Measurements from ENCODE around the gene CSDE1. TPM values are rescaled to one million over a fixed set of nuclear protein-coding genes. Genes with fewer than 3 reads are reported as not detected.

The CSDE1 gene
- total RNA-seq, 6 experiments from 2014 or later: 508 to 582 (median 527) TPM

DNA sequence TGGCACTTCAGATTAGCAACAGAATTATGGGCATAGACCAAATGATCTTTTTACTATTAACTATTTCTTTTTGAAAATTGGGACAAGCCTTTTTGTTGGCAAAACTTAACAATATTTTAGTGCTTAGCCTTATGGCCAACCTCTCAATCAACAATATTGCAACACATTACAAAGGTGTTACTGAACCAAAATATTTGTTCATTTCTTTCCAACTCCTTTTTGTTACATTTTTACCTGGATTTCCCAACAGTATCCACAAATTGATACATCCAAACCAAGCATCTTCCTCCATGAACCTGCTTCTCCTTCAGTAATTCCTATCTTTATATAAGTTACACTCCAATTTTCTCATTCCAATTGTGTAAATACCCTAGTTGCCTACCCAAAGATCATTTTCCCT is 61.0 kb downstream of the CSDE1 start:
- H3K27me3 Mint-ChIP-seq (ENCODE audit: insufficient read depth): no peaks in the 10 kb centered on the region; the same call in 1 of the 2 replicates
- H3K27ac Mint-ChIP-seq: no peak overlapping the region
- H3K36me3 Mint-ChIP-seq (ENCODE audit: low read depth): no peaks in the 10 kb centered on the region
- DNase-seq: no peak
- no peaks in the 10 kb centered on the region for H3K9me3 Mint-ChIP-seq
- TF ChIP-seq, protein P1, sequence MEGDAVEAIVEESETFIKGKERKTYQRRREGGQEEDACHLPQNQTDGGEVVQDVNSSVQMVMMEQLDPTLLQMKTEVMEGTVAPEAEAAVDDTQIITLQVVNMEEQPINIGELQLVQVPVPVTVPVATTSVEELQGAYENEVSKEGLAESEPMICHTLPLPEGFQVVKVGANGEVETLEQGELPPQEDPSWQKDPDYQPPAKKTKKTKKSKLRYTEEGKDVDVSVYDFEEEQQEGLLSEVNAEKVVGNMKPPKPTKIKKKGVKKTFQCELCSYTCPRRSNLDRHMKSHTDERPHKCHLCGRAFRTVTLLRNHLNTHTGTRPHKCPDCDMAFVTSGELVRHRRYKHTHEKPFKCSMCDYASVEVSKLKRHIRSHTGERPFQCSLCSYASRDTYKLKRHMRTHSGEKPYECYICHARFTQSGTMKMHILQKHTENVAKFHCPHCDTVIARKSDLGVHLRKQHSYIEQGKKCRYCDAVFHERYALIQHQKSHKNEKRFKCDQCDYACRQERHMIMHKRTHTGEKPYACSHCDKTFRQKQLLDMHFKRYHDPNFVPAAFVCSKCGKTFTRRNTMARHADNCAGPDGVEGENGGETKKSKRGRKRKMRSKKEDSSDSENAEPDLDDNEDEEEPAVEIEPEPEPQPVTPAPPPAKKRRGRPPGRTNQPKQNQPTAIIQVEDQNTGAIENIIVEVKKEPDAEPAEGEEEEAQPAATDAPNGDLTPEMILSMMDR (IDR thresholded peaks at IDR 0.05): no peak
- peaks cover 21% of the 10 kb centered on the region for H3K4me1 Mint-ChIP-seq (ENCODE audit: low read depth)
- H3K4me3 Mint-ChIP-seq: no peak overlapping the region

DNA sequence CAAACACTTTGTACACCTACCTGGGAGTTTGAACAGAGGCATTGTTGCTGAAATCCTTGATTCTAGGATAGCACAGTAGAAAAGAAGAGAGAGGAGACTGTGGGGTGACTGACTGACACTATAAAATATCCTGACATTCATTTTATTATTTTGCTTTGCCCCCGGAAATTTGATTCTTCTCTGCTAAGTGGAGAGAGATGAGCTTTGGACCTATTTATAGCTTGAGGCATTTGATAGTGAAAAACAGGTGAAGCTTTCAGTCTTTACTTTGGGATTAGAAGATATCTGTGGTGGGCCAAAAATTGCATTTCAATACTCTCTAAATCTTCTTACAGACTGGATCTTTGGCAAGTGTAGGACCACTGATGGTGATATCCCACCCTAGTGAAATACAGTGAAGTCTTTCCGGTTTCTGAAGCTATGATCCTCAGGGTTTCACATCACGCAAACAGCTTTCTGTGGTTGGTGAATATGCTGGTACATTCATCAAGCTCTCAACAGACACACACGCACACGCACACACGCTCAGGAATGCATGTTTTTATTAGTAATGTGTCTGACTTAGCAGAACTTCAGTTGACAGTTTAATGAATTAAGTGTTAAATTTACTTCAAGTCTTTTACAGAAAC is 62.2 kb downstream of the CSDE1 start, which contains the start of gene AMPD1:
Gene AMPD1, minus strand, starts transcription at position 117 of the 629 bp plus-strand sequence. Its CDS starts 75 bp downstream, at position 42.
- Mint-ChIP-seq H3K27me3 (ENCODE audit: insufficient read depth) (peaks cover 6% of the 10 kb centered on the region), H3K36me3 (ENCODE audit: low read depth) (no peaks in the 10 kb centered on the region), H3K4me1 (ENCODE audit: low read depth) (peaks cover 19% of the 10 kb centered on the region), H3K27ac (no peak within 1 kb of the TSS), H3K9me3 (no peaks in the 10 kb centered on the region), H3K4me3 (no peak within 1 kb of the TSS)
- peak; percentile 41 for DNase-seq
- TF ChIP-seq, protein P1 (IDR thresholded peaks at IDR 0.05): no peak

DNA sequence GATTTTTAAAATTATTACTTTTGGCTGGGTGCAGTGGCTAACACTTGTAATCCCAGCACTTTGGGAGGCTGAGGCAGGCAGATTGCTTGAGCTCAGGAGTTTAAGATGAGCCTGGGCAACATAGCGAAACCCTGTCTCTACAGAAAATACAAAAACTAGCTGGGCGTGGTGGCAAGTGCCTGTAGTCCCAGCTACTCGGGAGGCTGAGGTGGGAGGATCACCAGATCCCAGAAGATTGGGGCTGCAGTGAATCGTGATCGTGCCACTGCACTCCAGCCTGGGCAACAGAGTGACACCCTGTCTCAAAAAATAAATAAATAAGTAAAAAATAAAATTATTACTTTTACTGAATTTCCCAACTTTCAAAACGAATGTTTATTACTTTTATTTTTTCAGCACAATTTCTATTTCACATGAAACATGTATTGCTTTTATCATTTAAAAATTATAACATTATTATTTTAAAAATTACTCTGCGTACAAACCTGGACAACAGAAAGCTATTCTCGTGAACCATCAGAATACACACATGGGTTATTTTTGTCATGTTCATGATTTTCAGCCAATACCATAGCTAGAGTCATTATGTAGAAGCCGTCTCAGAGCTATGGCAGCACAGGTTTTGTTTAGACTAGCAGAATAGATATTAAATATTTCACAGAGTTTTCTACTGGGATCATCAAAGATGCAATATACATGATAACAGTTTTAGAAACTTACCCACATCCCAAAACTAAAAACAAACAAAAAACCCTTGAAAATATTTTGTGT is 63.1 kb downstream of the CSDE1 start:
- TF ChIP-seq, protein P1 (IDR thresholded peaks at IDR 0.05): no peak
- DNase-seq: no peak
- Mint-ChIP-seq H3K27me3 (ENCODE audit: insufficient read depth) (peaks cover 6% of the 10 kb centered on the region), H3K4me1 (ENCODE audit: low read depth) (peaks cover 11% of the 10 kb centered on the region), H3K9me3 (no peaks in the 10 kb centered on the region), H3K36me3 (ENCODE audit: low read depth) (no peaks in the 10 kb centered on the region), H3K4me3 (no peak overlapping the region), H3K27ac (no peak overlapping the region)

DNA sequence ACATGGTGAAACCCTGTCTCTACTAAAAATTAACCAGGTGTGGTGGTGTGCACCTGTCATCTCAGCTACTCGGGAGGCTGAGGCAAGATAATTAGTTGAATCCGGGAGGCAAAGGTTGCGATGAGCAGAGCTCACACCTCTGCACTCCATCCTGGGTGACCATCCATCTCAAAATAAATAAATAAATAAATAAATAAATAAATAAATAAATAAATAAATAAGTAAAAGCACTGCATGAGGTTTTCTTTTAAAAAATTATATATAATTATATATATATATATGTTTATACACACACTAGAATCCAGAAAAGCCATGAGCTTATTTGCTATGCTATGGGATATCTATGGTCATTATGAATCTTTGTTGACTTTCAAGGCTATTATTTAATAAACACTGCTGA is 64.8 kb downstream of the CSDE1 start:
- TF ChIP-seq, protein P1 (IDR thresholded peaks at IDR 0.05): no peak
- H3K27ac Mint-ChIP-seq: no peak overlapping the region
- H3K36me3 Mint-ChIP-seq (ENCODE audit: low read depth): no peaks in the 10 kb centered on the region
- no peak for DNase-seq
- peaks cover 9% of the 10 kb centered on the region for H3K4me1 Mint-ChIP-seq (ENCODE audit: low read depth)
- no peak overlapping the region for H3K4me3 Mint-ChIP-seq
- peaks cover 11% of the 10 kb centered on the region for H3K27me3 Mint-ChIP-seq (ENCODE audit: insufficient read depth)
- H3K9me3 Mint-ChIP-seq: no peaks in the 10 kb centered on the region

DNA sequence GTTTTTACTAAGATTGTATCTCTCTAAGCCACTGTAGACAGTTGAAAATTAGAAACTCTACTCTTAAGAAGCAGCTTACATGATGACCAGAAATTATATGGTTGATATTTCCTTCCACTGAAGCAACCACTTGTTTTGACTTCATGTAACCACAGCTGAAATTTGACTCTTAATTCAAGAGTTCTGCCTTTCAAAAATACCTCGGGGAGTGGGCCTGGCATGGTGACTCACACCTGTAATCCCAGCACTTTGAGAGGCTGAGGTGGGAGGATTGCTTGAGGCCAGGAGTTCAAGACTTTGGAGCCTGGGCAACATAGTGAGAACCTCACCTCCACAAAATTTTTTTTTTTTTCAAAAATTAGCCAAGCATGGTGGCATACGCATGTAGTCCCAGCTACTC is 66.7 kb downstream of the CSDE1 start:
- no peak for DNase-seq
- TF ChIP-seq, protein P1 (IDR thresholded peaks at IDR 0.05): no peak
- H3K9me3 Mint-ChIP-seq: no peaks in the 10 kb centered on the region
- peaks cover 9% of the 10 kb centered on the region for H3K4me1 Mint-ChIP-seq (ENCODE audit: low read depth)
- no peak overlapping the region for H3K4me3 Mint-ChIP-seq
- H3K27ac Mint-ChIP-seq: no peak overlapping the region
- no peaks in the 10 kb centered on the region for H3K36me3 Mint-ChIP-seq (ENCODE audit: low read depth)
- peaks cover 18% of the 10 kb centered on the region for H3K27me3 Mint-ChIP-seq (ENCODE audit: insufficient read depth)
